OCI-LY7 (cell line): ENCODE measurements around the gene LRRC7. TPM values are rescaled to one million over a fixed set of nuclear protein-coding genes. Genes with fewer than 3 reads are reported as not detected.

ENCODE experiments used
- BruUV-seq: library from RNA; stranded (reverse); fragments of 400-500 nt; replicated peaks from 2 replicates; lab custom pipeline; 2021; lab: Mats Ljungman, UMichigan
- CTCF ChIA-PET: fragments of 300-600 bp; sonication (Branson Sonifier 250); formaldehyde crosslinking; loops from one replicate; lab custom pipeline; 2022; ENCODE audit warnings: antibody characterized with exemption; ENCODE audit not compliant: unreplicated experiment; lab: Charles Lee
- POLR2A ChIA-PET: fragments of 300-600 bp; sonication (Branson Sonifier 250); formaldehyde crosslinking; loops from one replicate; lab custom pipeline; 2022; ENCODE audit warnings: antibody characterized with exemption; lab: Charles Lee
- DNase-seq: peaks from one replicate; pipeline ENCODE4 v3.0.0-alpha.2; 2015; ENCODE audit warnings: low spot score
- H2AFZ ChIP-seq: fragments of 200-600 bp; sonication (generic), shearing (Covaris generic); 2 replicates; pipeline ENCODE4 v1.6.1; 2014; ENCODE audit warnings: mild to moderate bottlenecking, antibody characterized with exemption, low read length, moderate library complexity
- H3K27ac ChIP-seq: fragments of 200-600 bp; sonication (generic); 2 replicates; pipeline ENCODE4 v1.5.1; 2014; ENCODE audit warnings: mixed run types, low read depth, mild to moderate bottlenecking, moderate library complexity, low read length, inconsistent platforms; ENCODE audit not compliant: poor library complexity, severe bottlenecking
- H3K36me3 ChIP-seq: fragments of 200-600 bp; sonication (generic); 2 replicates; pipeline ENCODE4 v1.6.1; 2014; ENCODE audit warnings: mild to moderate bottlenecking, antibody characterized with exemption, low read length, moderate library complexity, mixed read lengths; ENCODE audit not compliant: insufficient read depth
- H3K4me1 ChIP-seq: fragments of 200-600 bp; sonication (generic); 2 replicates; pipeline ENCODE4 v1.5.1; 2014; ENCODE audit warnings: mild to moderate bottlenecking, low read length; ENCODE audit not compliant: insufficient read depth, poor library complexity, severe bottlenecking
- H3K4me2 ChIP-seq: fragments of 200-600 bp; sonication (generic); 2 replicates; pipeline ENCODE4 v1.6.1; 2014; ENCODE audit warnings: mild to moderate bottlenecking, low read length
- H3K4me3 ChIP-seq: fragments of 200-600 bp; sonication (generic); 2 replicates; pipeline ENCODE4 v1.5.1; 2014; ENCODE audit warnings: mild to moderate bottlenecking, low read depth, low read length; ENCODE audit not compliant: poor library complexity, severe bottlenecking
- H3K79me2 ChIP-seq: fragments of 200-600 bp; sonication (generic); 2 replicates; pipeline ENCODE4 v1.6.1; 2016; ENCODE audit warnings: low read depth, mild to moderate bottlenecking, low read length, moderate library complexity, mixed read lengths; ENCODE audit not compliant: insufficient read depth
- H3K9me2 ChIP-seq: fragments of 200-600 bp; sonication (generic); 2 replicates; pipeline ENCODE4 v1.6.1; 2016; ENCODE audit warnings: mild to moderate bottlenecking, low read length, mixed read lengths; ENCODE audit not compliant: insufficient read depth
- H3K9me3 ChIP-seq: fragments of 200-600 bp; sonication (generic); 2 replicates; pipeline ENCODE4 v1.6.1; 2014; ENCODE audit warnings: mild to moderate bottlenecking, mixed run types, low read length, mixed read lengths
- H4K20me1 ChIP-seq: fragments of 200-600 bp; sonication (generic); 2 replicates; pipeline ENCODE4 v1.6.1; 2014; ENCODE audit warnings: mild to moderate bottlenecking, antibody characterized with exemption, low read length, moderate library complexity, mixed read lengths; ENCODE audit not compliant: insufficient read depth
- EZH2phosphoT487 ChIP-seq: fragments of 200-600 bp; sonication (generic); IDR thresholded peaks from 2 replicates; pipeline ENCODE4 v1.6.1; 2018; ENCODE audit warnings: low read depth, borderline replicate concordance, mild to moderate bottlenecking, mixed run types, antibody characterized with exemption, low read length, moderate library complexity, mixed read lengths
- intact Hi-C: fragments of 100-400 bp; cut with micrococcal nuclease; formaldehyde crosslinking; loops from one replicate; pipeline ENCODE4 v1.10.0; 2022; ENCODE audit not compliant: unreplicated experiment
- total RNA-seq, 2 experiments: library from RNA; depleted of rRNA in 1 of 2; stranded (reverse); fragments of >200 nt in 1 of 2; shearing (Covaris generic) in 1 of 2; gene quantifications; 2 replicates each; pipeline ENCODE4 v1.2.3, GENCODE V29; 2014 to 2022
- TF ChIP-seq, protein P1 (sequence below): fragments of 200-600 bp; sonication (generic); conservative IDR thresholded peaks from 2 replicates; pipeline ENCODE4 v1.5.1; 2014; ENCODE audit warnings: mild to moderate bottlenecking, antibody characterized with exemption, low read length, moderate library complexity, mixed read lengths

The LRRC7 gene
- total RNA-seq, 2 experiments from 2014 or later, result not detected

DNA sequence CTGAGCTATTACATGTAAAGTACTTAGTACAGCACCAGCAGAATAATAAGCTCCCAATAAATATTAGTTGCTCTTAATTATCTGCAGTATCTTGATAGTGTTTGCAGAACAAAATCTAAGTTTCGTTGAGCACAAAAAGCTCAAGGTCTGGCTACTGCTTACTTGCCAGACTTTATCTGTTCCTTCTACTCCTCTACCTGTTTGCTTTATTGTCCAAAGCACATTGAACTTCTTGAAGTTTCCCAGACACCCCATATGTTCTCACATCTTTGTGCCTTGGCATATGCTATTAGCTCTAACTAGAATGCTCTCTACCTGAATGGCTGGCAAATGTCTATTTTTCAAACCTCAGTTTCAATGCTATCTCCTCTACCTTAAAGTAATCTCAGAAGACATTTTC, 582.7 kb downstream of the LRRC7 start:
- Histone ChIP-seq H3K9me3 (no peaks in the 10 kb centered on the region), H2AFZ (no peak overlapping the region), H3K27ac (no peak overlapping the region), H3K36me3 (peaks cover 20% of the 10 kb centered on the region; the same call in 1 of the 2 replicates), H3K4me1 (no peaks in the 10 kb centered on the region), H3K9me2 (no peaks in the 10 kb centered on the region), H3K79me2 (no peaks in the 10 kb centered on the region), H3K4me3 (no peak overlapping the region), H3K4me2 (no peak overlapping the region), H4K20me1 (no peaks in the 10 kb centered on the region; the same call in 1 of the 2 replicates)
- DNase-seq, result no peak
- intact Hi-C loops, result no loop called here
- CTCF ChIA-PET, result interaction anchor here (1.0 kb wide), 1 partner anchor 9 kb away, joined by 3 read pairs; no protein-coding TSS in a partner anchor
- TF ChIP-seq EZH2phosphoT487, result no peak
- TF ChIP-seq, protein P1, sequence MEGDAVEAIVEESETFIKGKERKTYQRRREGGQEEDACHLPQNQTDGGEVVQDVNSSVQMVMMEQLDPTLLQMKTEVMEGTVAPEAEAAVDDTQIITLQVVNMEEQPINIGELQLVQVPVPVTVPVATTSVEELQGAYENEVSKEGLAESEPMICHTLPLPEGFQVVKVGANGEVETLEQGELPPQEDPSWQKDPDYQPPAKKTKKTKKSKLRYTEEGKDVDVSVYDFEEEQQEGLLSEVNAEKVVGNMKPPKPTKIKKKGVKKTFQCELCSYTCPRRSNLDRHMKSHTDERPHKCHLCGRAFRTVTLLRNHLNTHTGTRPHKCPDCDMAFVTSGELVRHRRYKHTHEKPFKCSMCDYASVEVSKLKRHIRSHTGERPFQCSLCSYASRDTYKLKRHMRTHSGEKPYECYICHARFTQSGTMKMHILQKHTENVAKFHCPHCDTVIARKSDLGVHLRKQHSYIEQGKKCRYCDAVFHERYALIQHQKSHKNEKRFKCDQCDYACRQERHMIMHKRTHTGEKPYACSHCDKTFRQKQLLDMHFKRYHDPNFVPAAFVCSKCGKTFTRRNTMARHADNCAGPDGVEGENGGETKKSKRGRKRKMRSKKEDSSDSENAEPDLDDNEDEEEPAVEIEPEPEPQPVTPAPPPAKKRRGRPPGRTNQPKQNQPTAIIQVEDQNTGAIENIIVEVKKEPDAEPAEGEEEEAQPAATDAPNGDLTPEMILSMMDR, result no peak
- no TSS peak for BruUV-seq
- POLR2A ChIA-PET, result interaction anchor here (1.1 kb wide), 1 partner anchor 9 kb away, joined by 5 read pairs; no protein-coding TSS in a partner anchor

DNA sequence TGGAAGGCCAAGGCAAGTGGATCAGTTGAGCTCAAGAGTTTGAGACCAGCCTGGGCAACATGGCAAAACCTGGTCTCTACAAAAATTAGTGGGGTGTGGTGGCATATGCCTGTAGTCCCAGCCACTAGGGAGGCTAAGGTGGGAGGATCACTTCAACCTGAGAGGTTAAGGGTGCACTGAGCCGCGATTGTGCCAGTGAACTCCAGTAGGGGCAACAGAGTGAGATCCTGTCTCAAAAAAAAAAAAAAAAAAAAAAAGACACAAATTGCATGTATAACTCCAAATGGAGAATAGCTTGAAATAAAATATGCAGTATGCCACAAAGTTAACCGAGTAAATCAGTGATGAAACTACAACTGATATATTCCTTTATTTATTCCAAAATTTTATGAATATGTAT, 586.0 kb downstream of the LRRC7 start:
- no peaks in the 10 kb centered on the region for H3K9me2 ChIP-seq
- intact Hi-C loops, result no loop called here
- H3K4me3 ChIP-seq, result no peak overlapping the region
- POLR2A ChIA-PET, result interaction anchor here (0.6 to 0.7 kb wide), 2 partner anchors 92 to 695 kb away, joined by 4 to 8 read pairs; no protein-coding TSS in a partner anchor
- no peak for DNase-seq
- no TSS peak for BruUV-seq
- CTCF ChIA-PET, result no interaction called here
- H3K36me3 ChIP-seq, result peaks cover 15% of the 10 kb centered on the region; the same call in 1 of the 2 replicates
- H4K20me1 ChIP-seq, result no peaks in the 10 kb centered on the region; the same call in 1 of the 2 replicates
- H3K4me1 ChIP-seq, result no peaks in the 10 kb centered on the region
- no peaks in the 10 kb centered on the region for H3K79me2 ChIP-seq
- no peaks in the 10 kb centered on the region for H3K9me3 ChIP-seq
- no peak overlapping the region for H3K27ac ChIP-seq
- H2AFZ ChIP-seq, result no peak overlapping the region
- H3K4me2 ChIP-seq, result no peak overlapping the region
- no peak for TF ChIP-seq EZH2phosphoT487
- TF ChIP-seq, protein P1, result no peak

GRCh38 chr1:70156529-70157120, 588.9 kb downstream of the LRRC7 start:
- no peak overlapping the region for H3K4me3 ChIP-seq
- ChIA-PET CTCF (no interaction called here), POLR2A (no interaction called here)
- H3K36me3 ChIP-seq, result peaks cover 11% of the 10 kb centered on the region; the same call in 1 of the 2 replicates
- H3K79me2 ChIP-seq, result no peaks in the 10 kb centered on the region
- H3K9me2 ChIP-seq, result no peaks in the 10 kb centered on the region
- H3K4me1 ChIP-seq, result no peaks in the 10 kb centered on the region
- H2AFZ ChIP-seq, result no peak overlapping the region
- DNase-seq, result no peak
- TF ChIP-seq, protein P1, result no peak
- TF ChIP-seq EZH2phosphoT487, result no peak
- no TSS peak for BruUV-seq
- H3K27ac ChIP-seq, result no peak overlapping the region
- intact Hi-C loops, result no loop called here
- H4K20me1 ChIP-seq, result no peaks in the 10 kb centered on the region; the same call in 1 of the 2 replicates
- H3K4me2 ChIP-seq, result no peak overlapping the region
- no peaks in the 10 kb centered on the region for H3K9me3 ChIP-seq
